Measurements from ENCODE around the gene LST1. TPM values are rescaled to one million over a fixed set of nuclear protein-coding genes. Genes with fewer than 3 reads are reported as not detected.
A peak's percentile ranks its signal among the peaks of the same experiment; 100 is the strongest.

The LST1 gene
- polyA plus RNA-seq, 4 donors = 3.1 to 37.0 (median 14.5) TPM

DNA sequence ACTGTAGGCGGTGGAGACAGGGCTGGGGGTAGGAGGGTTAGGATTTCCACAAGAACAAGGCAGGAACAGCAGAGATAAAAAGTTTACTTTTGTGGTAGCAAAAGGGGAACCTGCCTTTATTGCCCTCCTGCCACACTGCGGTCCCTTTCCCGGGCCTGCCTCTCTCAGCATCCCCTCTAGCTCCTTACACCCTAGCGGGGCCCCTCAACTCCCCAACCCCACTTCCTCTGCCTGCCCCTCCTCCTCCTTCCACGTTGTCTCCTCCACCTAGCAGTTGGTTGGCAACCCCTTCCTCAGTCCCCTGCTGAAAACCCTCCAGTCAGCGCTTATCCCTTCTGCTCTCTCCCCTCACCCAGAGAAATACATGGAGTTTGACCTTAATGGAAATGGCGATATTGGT is 29.7 kb downstream of the LST1 start:
- DNase-seq (no peak), FAIRE-seq (no peak)
- 51 to 72% (median 71%) methylated on average over 7 of the region's 7 CpGs for WGBS, 3 donors
- Histone ChIP-seq H3K36me3 (ENCODE audit: control insufficient read depth in 3 of 3, insufficient read depth in 2 of 3, low read depth in 1 of 3, low read length in 3 of 3) (no peaks in the 10 kb centered on the region), H3K9me3 (ENCODE audit: control insufficient read depth in 2 of 2, insufficient read depth in 1 of 2, low read depth in 1 of 2, low read length in 1 of 2) (no peaks in the 10 kb centered on the region), H3K4me1 (ENCODE audit: control insufficient read depth in 3 of 3, insufficient read depth in 2 of 3, low read depth in 1 of 3, low read length in 2 of 3) (peaks cover 0 to 20% (median 2%) of the 10 kb centered on the region in 3 donors), H3K4me3 (ENCODE audit: low read depth in 1 of 3, low read length in 3 of 3) (no peak overlapping the region), H3K27me3 (ENCODE audit: control insufficient read depth in 3 of 3, insufficient read depth in 3 of 3, low read length in 3 of 3) (no peaks in the 10 kb centered on the region), H3K27ac (ENCODE audit: low read depth in 1 of 3, low read length in 2 of 3) (no peak overlapping the region)

DNA sequence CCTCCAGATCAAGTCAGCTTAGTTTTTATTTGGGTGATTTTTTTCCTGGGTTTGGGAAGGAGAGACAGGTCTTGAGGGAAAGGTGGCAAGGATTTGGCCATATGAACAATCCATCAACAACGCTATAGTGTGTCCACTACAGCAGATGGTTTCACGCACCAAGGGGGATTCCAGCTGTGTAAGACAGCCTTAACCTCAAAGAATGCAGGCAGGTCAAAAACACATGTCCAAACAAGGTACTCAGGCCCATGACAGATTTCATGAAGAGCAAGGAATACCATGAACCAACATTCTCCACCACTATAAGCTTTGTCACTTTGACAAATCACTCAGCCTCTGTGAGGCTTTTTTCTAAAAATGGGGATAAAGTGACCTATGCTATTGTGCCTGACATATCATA is 30.9 kb downstream of the LST1 start:
- H3K4me3 ChIP-seq (ENCODE audit: low read depth in 1 of 3, low read length in 3 of 3) = no peak overlapping the region
- no peak for FAIRE-seq
- no peaks in the 10 kb centered on the region for H3K27me3 ChIP-seq (ENCODE audit: control insufficient read depth in 3 of 3, insufficient read depth in 3 of 3, low read length in 3 of 3)

DNA sequence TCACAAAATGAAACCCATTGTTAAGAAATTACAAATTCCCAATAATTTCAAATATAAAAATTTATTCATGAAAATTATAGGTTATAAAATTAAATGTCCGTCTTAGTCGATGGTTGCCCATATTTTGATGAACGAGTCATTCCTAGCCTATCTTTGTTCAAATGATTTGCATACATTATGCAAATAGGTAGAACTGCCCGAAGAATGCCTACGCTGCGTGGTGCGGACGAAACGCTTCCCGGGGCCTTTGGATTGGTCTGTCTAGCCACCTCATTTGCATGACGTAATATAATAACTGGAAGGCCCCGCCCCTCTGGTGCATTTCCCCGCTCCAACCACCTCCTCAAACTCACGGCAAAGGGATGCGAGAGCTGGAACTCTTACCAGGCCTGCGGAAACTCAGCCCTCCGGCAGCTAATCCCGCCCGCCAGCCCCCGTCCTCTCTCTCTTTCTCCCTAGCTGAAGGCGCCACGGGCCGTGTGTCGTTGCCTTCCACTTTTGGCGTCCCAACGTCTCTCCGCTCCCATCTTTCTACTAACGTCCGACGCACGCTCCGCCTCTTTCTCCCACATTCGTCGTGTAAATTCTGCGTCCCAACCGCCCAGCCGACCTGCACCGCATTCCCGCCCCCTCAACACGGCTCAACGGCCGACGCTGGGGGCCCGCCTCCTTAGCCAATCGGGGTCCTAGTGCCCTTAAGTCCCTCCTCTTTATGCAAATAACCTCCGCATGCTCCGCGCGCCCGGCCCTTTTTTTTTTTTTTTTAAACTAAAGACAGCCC is 33.9 kb downstream of the LST1 start:
- FAIRE-seq (peak; percentile 10), DNase-seq (peak; percentile 99)
- H3K9me3 ChIP-seq (ENCODE audit: control insufficient read depth in 2 of 2, insufficient read depth in 1 of 2, low read depth in 1 of 2, low read length in 1 of 2) = no peaks in the 10 kb centered on the region
- H3K4me1 ChIP-seq (ENCODE audit: control insufficient read depth in 3 of 3, insufficient read depth in 2 of 3, low read depth in 1 of 3, low read length in 2 of 3) = peaks cover 0 to 19% (median 2%) of the 10 kb centered on the region in 3 donors
- peak overlapping the region; percentile 48 to 92 (median 81) for H3K4me3 ChIP-seq (ENCODE audit: low read depth in 1 of 3, low read length in 3 of 3)
- WGBS, 3 donors = 0 to 1% (median 0%) methylated on average over 43 to 50 of the region's 50 CpGs
- H3K27me3 ChIP-seq (ENCODE audit: control insufficient read depth in 3 of 3, insufficient read depth in 3 of 3, low read length in 3 of 3) = no peaks in the 10 kb centered on the region
- H3K27ac ChIP-seq (ENCODE audit: low read depth in 1 of 3, low read length in 2 of 3) = peak overlapping the region; percentile 89 to 100 (median 100)
- peaks cover 0 to 27% (median 1%) of the 10 kb centered on the region in 3 donors for H3K36me3 ChIP-seq (ENCODE audit: control insufficient read depth in 3 of 3, insufficient read depth in 2 of 3, low read depth in 1 of 3, low read length in 3 of 3)

More for the DNA sequence above, 30.9 kb downstream of the LST1 start:
- Histone ChIP-seq H3K4me1 (ENCODE audit: control insufficient read depth in 3 of 3, insufficient read depth in 2 of 3, low read depth in 1 of 3, low read length in 2 of 3) (peaks cover 0 to 25% (median 2%) of the 10 kb centered on the region in 3 donors), H3K36me3 (ENCODE audit: control insufficient read depth in 3 of 3, insufficient read depth in 2 of 3, low read depth in 1 of 3, low read length in 3 of 3) (peaks cover 0 to under 1% (median 0%) of the 10 kb centered on the region in 3 donors), H3K27ac (ENCODE audit: low read depth in 1 of 3, low read length in 2 of 3) (no peak overlapping the region), H3K9me3 (ENCODE audit: control insufficient read depth in 2 of 2, insufficient read depth in 1 of 2, low read depth in 1 of 2, low read length in 1 of 2) (no peaks in the 10 kb centered on the region)
- DNase-seq = no peak
- 85 to 95% (median 93%) methylated on average over 2 of the region's 2 CpGs for WGBS, 3 donors

DNA sequence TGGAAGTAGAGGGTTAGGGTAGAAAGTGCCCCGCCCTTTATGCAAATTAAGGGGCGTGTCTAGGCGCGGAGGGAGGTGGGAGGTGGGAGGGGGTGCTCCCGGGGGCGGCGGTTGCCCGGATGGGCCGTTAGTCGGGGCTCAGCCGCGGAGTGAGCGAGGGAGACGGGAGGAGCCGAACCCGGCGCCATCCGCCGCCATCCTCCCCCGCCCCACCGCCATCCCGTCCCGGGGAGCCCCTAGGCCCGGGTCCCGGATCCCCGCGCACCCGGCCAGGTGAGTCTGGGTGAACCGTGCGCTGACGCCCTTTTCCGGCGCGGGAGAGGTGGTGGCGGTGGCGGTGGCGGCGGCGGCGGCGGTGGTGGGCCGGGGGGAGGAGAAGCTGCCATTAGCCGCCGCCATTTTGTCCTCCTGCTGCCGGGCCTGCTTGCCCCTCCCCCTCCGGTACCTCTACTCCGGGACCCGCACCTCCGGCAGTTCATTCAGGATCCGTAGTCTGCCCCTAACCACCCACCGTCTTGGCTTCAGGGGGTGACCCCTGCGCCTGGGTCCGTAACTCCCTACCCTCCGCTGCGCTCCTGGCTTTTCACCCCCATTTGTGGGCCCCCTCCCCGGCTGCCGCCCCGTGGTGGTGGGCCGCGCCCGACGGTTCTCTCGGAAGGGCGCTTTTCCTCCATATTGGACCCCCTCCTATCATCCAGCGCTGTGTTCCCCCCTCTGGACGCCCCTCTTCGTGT is 34.7 kb downstream of the LST1 start, which contains the start of gene PRRC2A:
PRRC2A (plus strand) TSS at position 130 of the 734 bp plus-strand sequence. CDS start 2,075 bp downstream, outside the sequence.
- Histone ChIP-seq H3K27ac (ENCODE audit: low read depth in 1 of 3, low read length in 2 of 3) (peak within 1 kb of the TSS; percentile 89 to 100 (median 100)), H3K4me1 (ENCODE audit: control insufficient read depth in 3 of 3, insufficient read depth in 2 of 3, low read depth in 1 of 3, low read length in 2 of 3) (peaks cover 0 to 11% (median 0%) of the 10 kb centered on the region in 3 donors), H3K4me3 (ENCODE audit: low read depth in 1 of 3, low read length in 3 of 3) (peak within 1 kb of the TSS; percentile 68 to 92 (median 81)), H3K9me3 (ENCODE audit: control insufficient read depth in 2 of 2, insufficient read depth in 1 of 2, low read depth in 1 of 2, low read length in 1 of 2) (no peaks in the 10 kb centered on the region), H3K27me3 (ENCODE audit: control insufficient read depth in 3 of 3, insufficient read depth in 3 of 3, low read length in 3 of 3) (no peaks in the 10 kb centered on the region), H3K36me3 (ENCODE audit: control insufficient read depth in 3 of 3, insufficient read depth in 2 of 3, low read depth in 1 of 3, low read length in 3 of 3) (peaks cover 2 to 35% (median 8%) of the 10 kb centered on the region in 3 donors)
- DNase-seq (peak in 1 of 2 donors; percentile 66), FAIRE-seq (no peak)
- WGBS, 3 donors = 1% methylated on average over 35 to 65 of the region's 67 CpGs

DNA sequence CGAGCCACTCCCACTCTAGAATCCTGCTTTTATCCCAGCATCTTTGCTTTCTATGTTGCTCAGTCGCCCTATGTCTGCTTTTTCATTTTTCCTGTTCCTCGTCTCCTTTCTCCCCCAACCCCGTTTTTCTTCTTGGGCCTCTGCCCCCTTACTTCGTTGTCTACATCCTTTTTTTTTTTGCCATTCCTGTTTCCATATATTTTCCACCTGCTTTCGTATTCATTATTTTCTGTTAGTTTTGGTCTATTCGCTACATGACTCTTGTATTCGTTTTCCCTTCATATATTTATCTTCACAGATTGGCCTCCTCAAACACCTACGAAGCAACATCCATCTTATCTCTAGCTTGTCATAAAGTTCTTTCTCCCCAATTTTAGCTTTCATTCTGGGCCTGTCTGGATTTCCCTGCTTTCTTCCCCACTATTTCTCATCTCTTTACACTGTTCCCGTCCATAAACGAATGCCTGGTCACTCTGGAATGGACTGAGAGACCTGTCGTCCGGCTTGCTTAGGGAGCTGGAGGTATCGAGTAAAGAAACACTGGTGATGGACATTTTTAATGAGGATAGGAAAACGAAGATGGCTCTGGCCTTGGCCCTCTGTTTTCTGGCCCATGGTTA is 35.4 kb downstream of the LST1 start:
- DNase-seq (peak; percentile 10 to 36), FAIRE-seq (no peak)
- Histone ChIP-seq H3K4me1 (ENCODE audit: control insufficient read depth in 3 of 3, insufficient read depth in 2 of 3, low read depth in 1 of 3, low read length in 2 of 3) (peaks cover 0 to 10% (median 0%) of the 10 kb centered on the region in 3 donors), H3K27me3 (ENCODE audit: control insufficient read depth in 3 of 3, insufficient read depth in 3 of 3, low read length in 3 of 3) (no peaks in the 10 kb centered on the region), H3K4me3 (ENCODE audit: low read depth in 1 of 3, low read length in 3 of 3) (peak overlapping the region; percentile 68 to 92 (median 81)), H3K36me3 (ENCODE audit: control insufficient read depth in 3 of 3, insufficient read depth in 2 of 3, low read depth in 1 of 3, low read length in 3 of 3) (peaks cover 7 to 42% (median 13%) of the 10 kb centered on the region in 3 donors), H3K27ac (ENCODE audit: low read depth in 1 of 3, low read length in 2 of 3) (peak overlapping the region; percentile 86 to 100 (median 95)), H3K9me3 (ENCODE audit: control insufficient read depth in 2 of 2, insufficient read depth in 1 of 2, low read depth in 1 of 2, low read length in 1 of 2) (no peaks in the 10 kb centered on the region)
- WGBS, 3 donors = 5 to 9% (median 7%) methylated on average over 15 of the region's 15 CpGs

DNA sequence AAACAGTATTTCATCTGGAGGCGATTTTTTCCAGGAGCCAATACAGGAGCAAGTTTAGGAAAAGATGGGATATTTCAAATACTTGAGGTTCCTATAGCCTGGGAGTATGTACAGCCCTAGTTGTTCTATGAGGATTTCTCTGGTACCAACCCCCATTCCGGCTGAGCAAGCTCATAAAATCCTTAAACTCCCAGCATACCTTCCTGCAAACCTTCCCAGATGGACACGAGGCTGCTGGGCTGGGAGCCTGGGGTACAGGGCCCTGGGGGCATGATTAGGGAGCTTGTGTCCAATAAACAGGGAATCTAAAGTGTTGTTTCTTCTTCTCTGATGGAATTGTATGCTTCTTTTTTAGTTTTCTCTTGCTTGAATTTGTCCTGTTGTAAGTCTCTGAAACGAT is 35.9 kb downstream of the LST1 start:
- Histone ChIP-seq H3K27ac (ENCODE audit: low read depth in 1 of 3, low read length in 2 of 3) (peak overlapping the region in 1 of 3 donors; percentile 100), H3K27me3 (ENCODE audit: control insufficient read depth in 3 of 3, insufficient read depth in 3 of 3, low read length in 3 of 3) (no peaks in the 10 kb centered on the region), H3K4me3 (ENCODE audit: low read depth in 1 of 3, low read length in 3 of 3) (peak overlapping the region in 2 of 3 donors; percentile 10 to 92), H3K9me3 (ENCODE audit: control insufficient read depth in 2 of 2, insufficient read depth in 1 of 2, low read depth in 1 of 2, low read length in 1 of 2) (no peaks in the 10 kb centered on the region), H3K36me3 (ENCODE audit: control insufficient read depth in 3 of 3, insufficient read depth in 2 of 3, low read depth in 1 of 3, low read length in 3 of 3) (peaks cover 12 to 47% (median 16%) of the 10 kb centered on the region in 3 donors), H3K4me1 (ENCODE audit: control insufficient read depth in 3 of 3, insufficient read depth in 2 of 3, low read depth in 1 of 3, low read length in 2 of 3) (peaks cover 0 to 10% (median 0%) of the 10 kb centered on the region in 3 donors)
- 13 to 31% (median 22%) methylated on average over 4 of the region's 4 CpGs for WGBS, 3 donors
- FAIRE-seq (no peak), DNase-seq (peak; percentile 21 to 43)

DNA sequence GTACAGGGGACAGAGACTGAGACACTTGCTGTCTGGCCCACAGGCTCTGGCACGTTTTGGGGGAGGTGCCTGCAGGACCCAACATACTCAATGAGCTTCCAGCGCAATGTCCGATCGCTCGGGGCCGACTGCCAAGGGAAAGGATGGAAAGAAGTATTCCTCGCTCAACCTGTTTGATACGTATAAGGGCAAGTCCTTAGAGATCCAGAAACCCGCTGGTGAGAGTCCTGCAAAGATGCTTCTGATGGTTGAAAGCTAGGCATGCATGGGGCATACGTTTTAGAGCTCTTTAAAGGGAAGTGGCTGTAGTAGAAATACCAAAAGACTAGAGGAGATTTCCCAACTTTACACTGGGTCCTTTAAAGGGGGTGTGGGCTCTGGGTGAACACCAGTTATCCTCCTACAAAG is 36.6 kb downstream of the LST1 start:
- no peak overlapping the region for H3K4me3 ChIP-seq (ENCODE audit: low read depth in 1 of 3, low read length in 3 of 3)
- DNase-seq = no peak
- FAIRE-seq = no peak
- H3K27me3 ChIP-seq (ENCODE audit: control insufficient read depth in 3 of 3, insufficient read depth in 3 of 3, low read length in 3 of 3) = no peaks in the 10 kb centered on the region
- H3K4me1 ChIP-seq (ENCODE audit: control insufficient read depth in 3 of 3, insufficient read depth in 2 of 3, low read depth in 1 of 3, low read length in 2 of 3) = peaks cover 0 to 10% (median 0%) of the 10 kb centered on the region in 3 donors
- 56 to 69% (median 60%) methylated on average over 10 of the region's 10 CpGs for WGBS, 3 donors
- no peaks in the 10 kb centered on the region for H3K9me3 ChIP-seq (ENCODE audit: control insufficient read depth in 2 of 2, insufficient read depth in 1 of 2, low read depth in 1 of 2, low read length in 1 of 2)
- H3K36me3 ChIP-seq (ENCODE audit: control insufficient read depth in 3 of 3, insufficient read depth in 2 of 3, low read depth in 1 of 3, low read length in 3 of 3) = peaks cover 19 to 54% (median 23%) of the 10 kb centered on the region in 3 donors
- no peak overlapping the region for H3K27ac ChIP-seq (ENCODE audit: low read depth in 1 of 3, low read length in 2 of 3)

DNA sequence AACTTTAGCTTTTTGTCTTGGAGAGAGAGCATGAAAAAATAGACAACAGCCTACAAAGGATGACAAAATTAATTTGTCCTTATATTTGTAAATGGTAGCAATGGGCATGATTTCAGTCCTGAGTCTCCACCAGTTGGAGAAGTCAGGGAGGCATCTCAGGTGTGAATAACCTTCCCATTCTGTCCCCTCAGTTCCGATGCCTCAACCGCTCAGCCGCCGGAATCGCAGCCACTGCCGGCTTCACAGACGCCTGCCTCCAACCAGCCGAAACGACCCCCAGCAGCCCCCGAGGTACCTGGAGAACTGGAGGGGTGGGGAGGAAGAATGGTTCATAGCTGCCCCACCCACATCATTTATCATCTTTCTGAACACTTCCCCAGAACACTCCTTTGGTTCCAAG is 38.0 kb downstream of the LST1 start:
- WGBS, 3 donors = 83 to 91% (median 84%) methylated on average over 10 of the region's 10 CpGs
- H3K4me1 ChIP-seq (ENCODE audit: control insufficient read depth in 3 of 3, insufficient read depth in 2 of 3, low read depth in 1 of 3, low read length in 2 of 3) = peaks cover 0 to 10% (median 0%) of the 10 kb centered on the region in 3 donors

More for the DNA sequence above, 38.0 kb downstream of the LST1 start:
- no peaks in the 10 kb centered on the region for H3K9me3 ChIP-seq (ENCODE audit: control insufficient read depth in 2 of 2, insufficient read depth in 1 of 2, low read depth in 1 of 2, low read length in 1 of 2)
- no peak overlapping the region for H3K4me3 ChIP-seq (ENCODE audit: low read depth in 1 of 3, low read length in 3 of 3)
- no peak overlapping the region for H3K27ac ChIP-seq (ENCODE audit: low read depth in 1 of 3, low read length in 2 of 3)
- H3K27me3 ChIP-seq (ENCODE audit: control insufficient read depth in 3 of 3, insufficient read depth in 3 of 3, low read length in 3 of 3) = no peaks in the 10 kb centered on the region
- FAIRE-seq (no peak), DNase-seq (peak in 1 of 2 donors; percentile 43)
- peaks cover 25 to 66% (median 35%) of the 10 kb centered on the region in 3 donors for H3K36me3 ChIP-seq (ENCODE audit: control insufficient read depth in 3 of 3, insufficient read depth in 2 of 3, low read depth in 1 of 3, low read length in 3 of 3)

Data from small intestine (tissue), 7 donors.